Lower leg skin (tissue), 4 donors: ENCODE data around the gene MAP3K20. TPM values are rescaled to one million over a fixed set of nuclear protein-coding genes. Genes with fewer than 3 reads are reported as not detected.

Source experiments
- DNase-seq, 2 donors: peaks; one replicate each; pipeline ENCODE4 v3.0.0-alpha.2; 2019; ENCODE audit warnings: low spot score in 2 of 2
- H3K4me3 ChIP-seq: fragments of 200-600 bp; sonication (generic); 2 replicates; pipeline ENCODE4 v1.5.1; 2017; ENCODE audit warnings: mild to moderate bottlenecking, low read depth; ENCODE audit not compliant: poor library complexity, severe bottlenecking
- CTCF ChIP-seq, 3 donors: fragments of 450-650 bp; IDR thresholded peaks; one replicate each; pipeline ENCODE4 v1.5.1; 2016; ENCODE audit warnings: antibody characterized with exemption in 3 of 3, mild to moderate bottlenecking in 3 of 3, moderate library complexity in 2 of 3
- POLR2A ChIP-seq, 2 donors: fragments of 450-650 bp; IDR thresholded peaks; one replicate each; pipeline ENCODE4 v1.6.1; 2016 to 2017; ENCODE audit warnings: antibody characterized with exemption in 2 of 2, mild to moderate bottlenecking in 1 of 2, moderate library complexity in 1 of 2
- WGBS, 2 donors: methylation state at CpG; one replicate each; pipeline ENCODE4 v1.1.5; 2018; 5-methylcytosine and 5-hydroxymethylcytosine counted together
- intact Hi-C: fragments of 100-400 bp; cut with DNase I; formaldehyde crosslinking; loops from one replicate; pipeline ENCODE4 v1.15.0; 2023; ENCODE audit warnings: low total_unique reads
- total RNA-seq, 4 donors: library from RNA; depleted of rRNA; stranded (reverse); fragments of >200 nt; gene quantifications; one replicate each; pipeline ENCODE4 v1.1.0, GENCODE V29; 2016

Gene MAP3K20
- total RNA-seq, 4 donors from 2014 or later = 30.9 to 40.3 (median 37.3) TPM

- DNase-seq = no peak
- 53 to 57% methylated on average over 5 of the region's 5 CpGs for WGBS, 2 donors
- no peak overlapping the region for H3K4me3 ChIP-seq
- no peak for TF ChIP-seq POLR2A (IDR thresholded peaks at IDR 0.05)
- intact Hi-C loops = no loop called here
Measured at GRCh38 chr2:173077506-173078177, 2.0 kb downstream of the MAP3K20 start.

- DNase-seq = no peak
- intact Hi-C loops = no loop called here
- no peak for TF ChIP-seq POLR2A (IDR thresholded peaks at IDR 0.05)
- TF ChIP-seq CTCF (IDR thresholded peaks at IDR 0.05) = no peak
- no peak overlapping the region for H3K4me3 ChIP-seq
- WGBS, 2 donors = 79 to 83% methylated on average over 3 of the region's 3 CpGs
Measured at GRCh38 chr2:173079141-173079540, 3.5 kb downstream of the MAP3K20 start.

GRCh38 chr2:173079973-173080860, 4.6 kb downstream of the MAP3K20 start:
- no peak overlapping the region for H3K4me3 ChIP-seq
- TF ChIP-seq CTCF (IDR thresholded peaks at IDR 0.05) = no peak
- no peak for TF ChIP-seq POLR2A (IDR thresholded peaks at IDR 0.05)
- intact Hi-C loops = no loop called here
- no peak for DNase-seq
- 90 to 91% methylated on average over 6 of the region's 6 CpGs for WGBS, 2 donors

- no peak for DNase-seq
- 27 to 52% methylated on average over 2 of the region's 2 CpGs for WGBS, 2 donors
- intact Hi-C loops = no loop called here
- no peak for TF ChIP-seq CTCF (IDR thresholded peaks at IDR 0.05)
- no peak for TF ChIP-seq POLR2A (IDR thresholded peaks at IDR 0.05)
- H3K4me3 ChIP-seq = no peak overlapping the region
Measured at GRCh38 chr2:173086518-173087213, 11.0 kb downstream of the MAP3K20 start.

- WGBS, 2 donors = 39 to 47% methylated on average over 1 of the region's 1 CpG
- H3K4me3 ChIP-seq = no peak overlapping the region
- TF ChIP-seq POLR2A (IDR thresholded peaks at IDR 0.05) (no peak), CTCF (IDR thresholded peaks at IDR 0.05) (no peak)
- intact Hi-C loops = no loop called here
- no peak for DNase-seq
Measured at GRCh38 chr2:173087214-173087581, 11.6 kb downstream of the MAP3K20 start.
